ENCODE measurements around the gene MAP3K1.

MAP3K1 gene

GRCh38 chr5:56850423-56850822 lies 35.1 kb downstream of the MAP3K1 start:
- DNase-seq: no peak

- no peak for DNase-seq
Observed at GRCh38 chr5:56851258-56851941, 36.1 kb downstream of the MAP3K1 start.

GRCh38 chr5:56852228-56853000 lies 37.1 kb downstream of the MAP3K1 start:
- no peak for DNase-seq

- no peak for DNase-seq
Observed at GRCh38 chr5:56853698-56854097, 38.3 kb downstream of the MAP3K1 start.

GRCh38 chr5:56854920-56855319 lies 39.6 kb downstream of the MAP3K1 start:
- DNase-seq: no peak

- DNase-seq: no peak
Observed at GRCh38 chr5:56856541-56857178, 41.3 kb downstream of the MAP3K1 start.

- DNase-seq: no peak
Observed at GRCh38 chr5:56858777-56859442, 43.6 kb downstream of the MAP3K1 start.

- DNase-seq: no peak
Observed at GRCh38 chr5:56861893-56862485, 46.6 kb downstream of the MAP3K1 start.

- no peak for DNase-seq
Observed at GRCh38 chr5:56862909-56863308, 47.6 kb downstream of the MAP3K1 start.

- no peak for DNase-seq
Observed at GRCh38 chr5:56871777-56872176, 56.4 kb downstream of the MAP3K1 start.

- DNase-seq: no peak
Observed at GRCh38 chr5:56873056-56873455, 57.7 kb downstream of the MAP3K1 start.

- no peak for DNase-seq
Observed at GRCh38 chr5:56876327-56876726, 61.0 kb downstream of the MAP3K1 start.

- no peak for DNase-seq
Observed at GRCh38 chr5:56881571-56881970, 66.2 kb downstream of the MAP3K1 start.

GRCh38 chr5:56893251-56893951 lies 78.1 kb downstream of the MAP3K1 start:
- no peak for DNase-seq

- DNase-seq: no peak
Observed at GRCh38 chr5:56896763-56897162, 81.4 kb downstream of the MAP3K1 start.

- no peak for DNase-seq
Observed at GRCh38 chr5:56898213-56898612, 82.9 kb downstream of the MAP3K1 start.

GRCh38 chr5:56900395-56900794 lies 85.0 kb downstream of the MAP3K1 start:
- DNase-seq: no peak

GRCh38 chr5:56900858-56901578 lies 85.7 kb downstream of the MAP3K1 start:
- DNase-seq: peak; percentile 31

GRCh38 chr5:56908942-56909293 lies 93.6 kb downstream of the MAP3K1 start:
- DNase-seq: peak; percentile 75

GRCh38 chr5:56909294-56910209 lies 94.2 kb downstream of the MAP3K1 start, which contains the start of gene SETD9:
TSS of gene SETD9 (plus strand) at chr5:56909596. CDS start at chr5:56909646, 50 bp downstream.
- peak; percentile 98 for DNase-seq

Data from NCI-H2029 (cell line).